Endothelial cell (in vitro differentiated cells): ENCODE results near the gene DRG1. TPM values are rescaled to one million over a fixed set of nuclear protein-coding genes. Genes with fewer than 3 reads are reported as not detected.
"Not testable (repeated sequence)": the region's sequence is repeated elsewhere in the genome, so short reads cannot be mapped to it uniquely, and the experiment has no call there.

ENCODE experiments used
- DNase-seq: peaks from one replicate; pipeline ENCODE4 v3.0.0; 2021; ENCODE audit warnings: low spot score
- H3K27ac Mint-ChIP-seq: one replicate; pipeline ENCODE4 v1.8.0; 2021; ENCODE audit warnings: mixed read lengths, inconsistent platforms; ENCODE audit not compliant: unreplicated experiment
- H3K27me3 Mint-ChIP-seq: one replicate; pipeline ENCODE4 v1.8.0; 2021; ENCODE audit warnings: mild to moderate bottlenecking, moderate library complexity, mixed read lengths, inconsistent platforms; ENCODE audit not compliant: unreplicated experiment
- H3K36me3 Mint-ChIP-seq: one replicate; pipeline ENCODE4 v1.8.0; 2021; ENCODE audit warnings: mild to moderate bottlenecking, low read depth, mixed read lengths, inconsistent platforms; ENCODE audit not compliant: unreplicated experiment
- H3K4me1 Mint-ChIP-seq: one replicate; pipeline ENCODE4 v1.8.0; 2021; ENCODE audit warnings: mild to moderate bottlenecking, mixed read lengths, inconsistent platforms; ENCODE audit not compliant: unreplicated experiment
- H3K4me3 Mint-ChIP-seq: one replicate; pipeline ENCODE4 v1.8.0; 2021; ENCODE audit warnings: mild to moderate bottlenecking, mixed read lengths, inconsistent platforms; ENCODE audit not compliant: unreplicated experiment
- H3K9me3 Mint-ChIP-seq: one replicate; pipeline ENCODE4 v1.8.0; 2021; ENCODE audit warnings: mixed read lengths, inconsistent platforms; ENCODE audit not compliant: unreplicated experiment
- CTCF ChIP-seq: fragments of 200-600 bp; sonication (generic); IDR thresholded peaks from one replicate; pipeline ENCODE4 v1.5.0; 2021; ENCODE audit warnings: antibody characterized with exemption; ENCODE audit not compliant: unreplicated experiment
- total RNA-seq: library from RNA; stranded (reverse); fragmentation: NEBNext Ultra II Directional; extraction: Animal tissue kit (Norgen Biotek cat#: 25700); gene quantifications from one replicate; pipeline ENCODE4 v1.2.1, GENCODE V29; 2021; ENCODE audit not compliant: unreplicated experiment

Gene DRG1
- total RNA-seq, 1 donor from 2014 or later = 55.6 TPM

- no peak overlapping the region for H3K27ac Mint-ChIP-seq
- H3K4me3 Mint-ChIP-seq = no peak overlapping the region
- H3K27me3 Mint-ChIP-seq = no peaks in the 10 kb centered on the region
- H3K36me3 Mint-ChIP-seq = peaks cover 36% of the 10 kb centered on the region
- no peak for TF ChIP-seq CTCF
- H3K9me3 Mint-ChIP-seq = no peaks in the 10 kb centered on the region
- DNase-seq = no peak
- H3K4me1 Mint-ChIP-seq = no peaks in the 10 kb centered on the region
Measured at GRCh38 chr22:31481129-31481528, 81.7 kb downstream of the DRG1 start.

- DNase-seq, H3K4me3 Mint-ChIP-seq, H3K4me1 Mint-ChIP-seq, H3K9me3 Mint-ChIP-seq, H3K27ac Mint-ChIP-seq, H3K27me3 Mint-ChIP-seq: not testable (repeated sequence)
- H3K36me3 Mint-ChIP-seq = peaks cover 35% of the 10 kb centered on the region
Measured at GRCh38 chr22:31482470-31482869, 83.1 kb downstream of the DRG1 start.

Other genes starting within 250 kb of the DRG1 start
- gene RNF185, start 239.4 kb upstream of the DRG1 start, total RNA-seq = 30.9 TPM
- gene LIMK2, start 187.3 kb upstream of the DRG1 start, total RNA-seq = 248 TPM
- gene PIK3IP1, start 107.1 kb upstream of the DRG1 start, total RNA-seq = 13.4 TPM
- gene PATZ1, start 53.3 kb upstream of the DRG1 start, total RNA-seq = 54.0 TPM
- 35.7 TPM for gene EIF4ENIF1, start 90.2 kb downstream of the DRG1 start, total RNA-seq
- gene SFI1, start 96.9 kb downstream of the DRG1 start, total RNA-seq = 24.8 TPM